ENCODE results near the gene FCAMR. TPM values are rescaled to one million over a fixed set of nuclear protein-coding genes. Genes with fewer than 3 reads are reported as not detected.
A peak's percentile ranks its signal among the peaks of the same experiment; 100 is the strongest.

Gene FCAMR
- total RNA-seq, 2 donors from 2014 or later = 2.3 TPM; not detected in 1

- WGBS = 2% methylated on average over 55 of the region's 69 CpGs
- H3K27ac ChIP-seq = peak overlapping the region; percentile 63 to 64
Observed at GRCh38 chr1:206909161-206909882, 60.9 kb downstream of the FCAMR start.

GRCh38 chr1:206908038-206908437 is 62.2 kb downstream of the FCAMR start:
- TF ChIP-seq POLR2A (IDR thresholded peaks at IDR 0.05) = no peak
- TF ChIP-seq POLR2AphosphoS5 (IDR thresholded peaks at IDR 0.05) = no peak
- no peak for TF ChIP-seq CTCF (IDR thresholded peaks at IDR 0.05)
- Histone ChIP-seq H3K4me1 (replicated peaks) (no peaks in the 10 kb centered on the region), H3K27me3 (replicated peaks; ENCODE audit: insufficient read depth) (no peaks in the 10 kb centered on the region), H3K9me3 (no peaks in the 10 kb centered on the region), H3K4me3 (no peak overlapping the region), H3K27ac (no peak overlapping the region), H3K36me3 (no peaks in the 10 kb centered on the region)
- WGBS = 90% methylated on average over 10 of the region's 10 CpGs
- DNase-seq (ENCODE audit: low spot score) = no peak
- intact Hi-C loops (cut with DNase I) = no loop called here

More at GRCh38 chr1:206909161-206909882, 60.9 kb downstream of the FCAMR start:
- TF ChIP-seq CTCF (IDR thresholded peaks at IDR 0.05) (peak in 1 of 4 experiments; percentile 11), POLR2AphosphoS5 (IDR thresholded peaks at IDR 0.05) (peak; percentile 73), POLR2A (IDR thresholded peaks at IDR 0.05) (peak; percentile 26)
- Histone ChIP-seq H3K4me1 (replicated peaks) (no peaks in the 10 kb centered on the region), H3K36me3 (no peaks in the 10 kb centered on the region), H3K27me3 (replicated peaks; ENCODE audit: insufficient read depth) (no peaks in the 10 kb centered on the region), H3K9me3 (no peaks in the 10 kb centered on the region), H3K4me3 (peak overlapping the region; percentile 42 to 46)
- intact Hi-C loops (cut with DNase I) = no loop called here
- DNase-seq (ENCODE audit: low spot score) = peak; percentile 91

Other genes with a start within 250 kb of the FCAMR start
- not detected for gene IL19, start 199.7 kb downstream of the FCAMR start, total RNA-seq
- gene IL10, start 198.0 kb downstream of the FCAMR start, total RNA-seq = not detected
- gene IL20, start 104.8 kb downstream of the FCAMR start, total RNA-seq = not detected
- gene IL24, start 73.0 kb downstream of the FCAMR start, total RNA-seq = not detected
- 1 to 10 TPM; 1.7 to 2.2 TPM for gene FCMR, start 48.5 kb downstream of the FCAMR start, total RNA-seq
- 10 to 100 TPM in 1 of 2 donors, 1 to 10 TPM in 1; 1.9 to 91.7 TPM for gene PIGR, start 24.0 kb downstream of the FCAMR start, total RNA-seq
- 100 to 1,000 TPM in 1 of 2 donors, 10 to 100 TPM in 1; 36.5 to 107 TPM for gene C1orf116, start 62.3 kb upstream of the FCAMR start, total RNA-seq
- gene YOD1, start 80.7 kb upstream of the FCAMR start, total RNA-seq = 10 to 100 TPM in 1 of 2 donors, 1 to 10 TPM in 1; 6.2 to 10.8 TPM
- gene PFKFB2, start 82.8 kb upstream of the FCAMR start, total RNA-seq = 1 to 10 TPM; 5.6 to 6.1 TPM
- gene C4BPB, start 118.4 kb upstream of the FCAMR start, total RNA-seq = under 1 TPM in 1 of 2 donors, not detected in 1; 0.23 TPM
- not detected for gene C4BPA, start 133.8 kb upstream of the FCAMR start, total RNA-seq